ENCODE results near the gene TNK2.
"Not testable (repeated sequence)": the region's sequence is repeated elsewhere in the genome, so short reads cannot be mapped to it uniquely, and the experiment has no call there.

The TNK2 gene

GRCh38 chr3:195825191-195825588 is 83.2 kb downstream of the TNK2 start:
- Histone ChIP-seq H3K79me2 (ENCODE audit: insufficient read depth, low read length) (no peaks in the 10 kb centered on the region), H3K4me3 (ENCODE audit: insufficient read depth, low read length, poor library complexity, severe bottlenecking) (no peak overlapping the region), H2AFZ (ENCODE audit: low read depth, low read length, severe bottlenecking) (no peak overlapping the region), H3K4me2 (ENCODE audit: low read depth, low read length, poor library complexity, severe bottlenecking) (no peak overlapping the region), H3K9me2 (replicated peaks; ENCODE audit: insufficient read depth, low read length) (no peaks in the 10 kb centered on the region), H4K20me1 (ENCODE audit: low read depth, low read length) (no peaks in the 10 kb centered on the region), H3K27me3 (ENCODE audit: low read length) (no peaks in the 10 kb centered on the region), H3F3A (ENCODE audit: insufficient read depth) (0 out of 2 replicates have a peak, but pooled peaks cover 3% of the 10 kb centered on the region), H3K9me3 (ENCODE audit: insufficient read depth, low read length) (peaks cover 5% of the 10 kb centered on the region; the same call in 1 of the 2 replicates), H3K9ac (ENCODE audit: low read length) (no peak overlapping the region), H3K36me3 (ENCODE audit: low read length) (no peaks in the 10 kb centered on the region), H3K27ac (ENCODE audit: low read depth, low read length) (no peak overlapping the region)
- TF ChIP-seq CTCF (IDR thresholded peaks at IDR 0.05; ENCODE audit: insufficient read depth, low read length, poor library complexity, severe bottlenecking) (no peak), EZH2phosphoT487 (conservative IDR thresholded peaks at IDR 0.05; ENCODE audit: low read length) (no peak)

- H3K9me2 ChIP-seq (replicated peaks; ENCODE audit: insufficient read depth, low read length); H3K27me3 ChIP-seq (ENCODE audit: low read length): not testable (repeated sequence)
Observed at GRCh38 chr3:195824425-195825190, 83.7 kb downstream of the TNK2 start.

GRCh38 chr3:195823999-195824398 is 84.4 kb downstream of the TNK2 start:
- Histone ChIP-seq H3K4me3 (ENCODE audit: insufficient read depth, low read length, poor library complexity, severe bottlenecking) (no peak overlapping the region), H3K9me3 (ENCODE audit: insufficient read depth, low read length) (peaks cover 5% of the 10 kb centered on the region; the same call in 1 of the 2 replicates), H3F3A (ENCODE audit: insufficient read depth) (0 out of 2 replicates have a peak, but pooled peaks cover 3% of the 10 kb centered on the region), H3K4me2 (ENCODE audit: low read depth, low read length, poor library complexity, severe bottlenecking) (no peak overlapping the region), H3K27me3 (ENCODE audit: low read length) (no peaks in the 10 kb centered on the region), H4K20me1 (ENCODE audit: low read depth, low read length) (no peaks in the 10 kb centered on the region), H3K9me2 (replicated peaks; ENCODE audit: insufficient read depth, low read length) (no peaks in the 10 kb centered on the region), H3K9ac (ENCODE audit: low read length) (no peak overlapping the region), H3K27ac (ENCODE audit: low read depth, low read length) (no peak overlapping the region), H2AFZ (ENCODE audit: low read depth, low read length, severe bottlenecking) (no peak overlapping the region), H3K36me3 (ENCODE audit: low read length) (no peaks in the 10 kb centered on the region), H3K79me2 (ENCODE audit: insufficient read depth, low read length) (no peaks in the 10 kb centered on the region)
- TF ChIP-seq EZH2phosphoT487 (conservative IDR thresholded peaks at IDR 0.05; ENCODE audit: low read length): no peak
- TF ChIP-seq CTCF (IDR thresholded peaks at IDR 0.05; ENCODE audit: insufficient read depth, low read length, poor library complexity, severe bottlenecking): no peak

More at GRCh38 chr3:195824425-195825190, 83.7 kb downstream of the TNK2 start:
- H3K4me3 ChIP-seq (ENCODE audit: insufficient read depth, low read length, poor library complexity, severe bottlenecking); H2AFZ ChIP-seq (ENCODE audit: low read depth, low read length, severe bottlenecking); H4K20me1 ChIP-seq (ENCODE audit: low read depth, low read length); H3K79me2 ChIP-seq (ENCODE audit: insufficient read depth, low read length); H3K9ac ChIP-seq (ENCODE audit: low read length); H3F3A ChIP-seq (ENCODE audit: insufficient read depth); H3K4me2 ChIP-seq (ENCODE audit: low read depth, low read length, poor library complexity, severe bottlenecking); H3K9me3 ChIP-seq (ENCODE audit: insufficient read depth, low read length); H3K27ac ChIP-seq (ENCODE audit: low read depth, low read length); H3K36me3 ChIP-seq (ENCODE audit: low read length): not testable (repeated sequence)

GRCh38 chr3:195823280-195823679 is 85.1 kb downstream of the TNK2 start:
- Histone ChIP-seq H3K79me2 (ENCODE audit: insufficient read depth, low read length) (no peaks in the 10 kb centered on the region), H3K9me3 (ENCODE audit: insufficient read depth, low read length) (peaks cover 5% of the 10 kb centered on the region; the same call in 1 of the 2 replicates), H3K27ac (ENCODE audit: low read depth, low read length) (no peak overlapping the region), H3K9me2 (replicated peaks; ENCODE audit: insufficient read depth, low read length) (no peaks in the 10 kb centered on the region), H3K4me3 (ENCODE audit: insufficient read depth, low read length, poor library complexity, severe bottlenecking) (no peak overlapping the region), H3K4me2 (ENCODE audit: low read depth, low read length, poor library complexity, severe bottlenecking) (no peak overlapping the region), H3K27me3 (ENCODE audit: low read length) (no peaks in the 10 kb centered on the region), H3K36me3 (ENCODE audit: low read length) (no peaks in the 10 kb centered on the region), H4K20me1 (ENCODE audit: low read depth, low read length) (no peaks in the 10 kb centered on the region), H3K9ac (ENCODE audit: low read length) (no peak overlapping the region), H2AFZ (ENCODE audit: low read depth, low read length, severe bottlenecking) (no peak overlapping the region), H3F3A (ENCODE audit: insufficient read depth) (0 out of 2 replicates have a peak, but pooled peaks cover 3% of the 10 kb centered on the region)
- no peak for TF ChIP-seq CTCF (IDR thresholded peaks at IDR 0.05; ENCODE audit: insufficient read depth, low read length, poor library complexity, severe bottlenecking)
- no peak for TF ChIP-seq EZH2phosphoT487 (conservative IDR thresholded peaks at IDR 0.05; ENCODE audit: low read length)
